HUES48 (cell line): ENCODE data around the gene PVALB.
"Not testable (repeated sequence)": the region's sequence is repeated elsewhere in the genome, so short reads cannot be mapped to it uniquely, and the experiment has no call there.

Experiments
- H3K27ac ChIP-seq: one replicate; pipeline ENCODE4 v1.7.0; 2013; ENCODE audit warnings: low read depth, low read length, inconsistent platforms
- H3K27me3 ChIP-seq: 2 replicates; pipeline ENCODE4 v1.6.1; 2013; ENCODE audit warnings: mild to moderate bottlenecking, low read length; ENCODE audit not compliant: control insufficient read depth, insufficient read depth
- H3K36me3 ChIP-seq: 2 replicates; pipeline ENCODE4 v1.6.1; 2013; ENCODE audit warnings: low read length; ENCODE audit not compliant: control insufficient read depth, insufficient read depth
- H3K4me1 ChIP-seq: 2 replicates; pipeline ENCODE4 v1.6.1; 2013; ENCODE audit warnings: mild to moderate bottlenecking, low read length; ENCODE audit not compliant: control insufficient read depth, insufficient read depth
- H3K4me3 ChIP-seq: 2 replicates; pipeline ENCODE4 v1.5.1; 2013; ENCODE audit warnings: mild to moderate bottlenecking, low read depth, low read length
- H3K9ac ChIP-seq: 2 replicates; pipeline ENCODE4 v1.6.1; 2013; ENCODE audit warnings: mild to moderate bottlenecking, low read depth, low read length, moderate library complexity
- H3K9me3 ChIP-seq: 2 replicates; pipeline ENCODE4 v1.6.1; 2013; ENCODE audit warnings: low read length; ENCODE audit not compliant: control insufficient read depth, insufficient read depth

The PVALB gene

GRCh38 chr22:36756031-36756430 lies 60.8 kb downstream of the PVALB start:
- Histone ChIP-seq H3K9me3 (no peaks in the 10 kb centered on the region), H3K36me3 (peaks cover 3% of the 10 kb centered on the region; the same call in 1 of the 2 replicates), H3K27me3 (peaks cover 7% of the 10 kb centered on the region; the same call in 1 of the 2 replicates), H3K4me1 (no peaks in the 10 kb centered on the region), H3K27ac (no peak overlapping the region), H3K9ac (no peak overlapping the region), H3K4me3 (no peak overlapping the region)

GRCh38 chr22:36755316-36755715 lies 61.5 kb downstream of the PVALB start:
- H3K9me3 ChIP-seq, result no peaks in the 10 kb centered on the region
- H3K9ac ChIP-seq, result no peak overlapping the region
- peaks cover 7% of the 10 kb centered on the region; the same call in 1 of the 2 replicates for H3K27me3 ChIP-seq
- no peaks in the 10 kb centered on the region for H3K4me1 ChIP-seq
- H3K36me3 ChIP-seq, result no peaks in the 10 kb centered on the region
- H3K4me3 ChIP-seq, result no peak overlapping the region
- no peak overlapping the region for H3K27ac ChIP-seq

GRCh38 chr22:36754881-36755280 lies 62.0 kb downstream of the PVALB start:
- not testable (repeated sequence) for H3K9me3 ChIP-seq, H3K27ac ChIP-seq, H3K9ac ChIP-seq, H3K27me3 ChIP-seq, H3K4me3 ChIP-seq, H3K36me3 ChIP-seq, H3K4me1 ChIP-seq

- no peak overlapping the region for H3K4me3 ChIP-seq
- no peaks in the 10 kb centered on the region for H3K36me3 ChIP-seq
- no peak overlapping the region for H3K9ac ChIP-seq
- H3K27ac ChIP-seq, result no peak overlapping the region
- peaks cover 7% of the 10 kb centered on the region; the same call in 1 of the 2 replicates for H3K27me3 ChIP-seq
- no peaks in the 10 kb centered on the region for H3K9me3 ChIP-seq
- no peaks in the 10 kb centered on the region for H3K4me1 ChIP-seq
These were observed 62.9 kb downstream of the PVALB start for GRCh38 chr22:36753916-36754315.

GRCh38 chr22:36753120-36753802 lies 63.6 kb downstream of the PVALB start:
- Histone ChIP-seq H3K4me3 (no peak overlapping the region), H3K9me3 (no peaks in the 10 kb centered on the region), H3K36me3 (no peaks in the 10 kb centered on the region), H3K27me3 (peaks cover 7% of the 10 kb centered on the region; the same call in 1 of the 2 replicates), H3K4me1 (no peaks in the 10 kb centered on the region), H3K9ac (no peak overlapping the region), H3K27ac (no peak overlapping the region)
